B cell (primary cell): ENCODE measurements around the gene PUS10.

Source experiments
- EZH2 ChIP-seq: IDR thresholded peaks from 2 replicates; pipeline ENCODE4 v1.6.1; 2012; ENCODE audit warnings: borderline replicate concordance, low read depth, mild to moderate bottlenecking, moderate library complexity, low read length; ENCODE audit not compliant: insufficient read depth, poor library complexity, severe bottlenecking
- TF ChIP-seq, protein P1 (sequence below): fragments of 200-600 bp; IDR thresholded peaks from one replicate; pipeline ENCODE4 v1.8.0; 2022; ENCODE audit warnings: antibody characterized with exemption, mild to moderate bottlenecking

DNA sequence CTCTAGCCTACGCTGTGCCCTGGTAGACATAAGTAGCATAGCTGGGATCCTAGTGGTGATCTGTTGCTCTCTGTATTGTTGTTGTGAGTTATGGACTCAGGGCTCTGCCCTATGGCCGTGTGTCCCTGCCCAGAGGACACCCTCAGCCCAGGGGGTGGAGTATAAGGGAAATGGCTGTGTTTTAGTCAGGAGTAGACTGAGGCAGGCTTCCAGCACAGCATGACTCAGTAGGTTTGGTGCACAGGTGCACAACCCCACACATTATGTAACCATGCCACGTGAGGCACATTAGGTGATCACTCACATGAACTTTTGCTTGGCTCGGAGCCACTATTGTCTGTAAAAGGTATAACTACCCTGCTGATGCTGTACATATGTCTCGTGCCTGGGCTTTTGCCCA, 60.4 kb downstream of the PUS10 start:
- TF ChIP-seq, protein P1, sequence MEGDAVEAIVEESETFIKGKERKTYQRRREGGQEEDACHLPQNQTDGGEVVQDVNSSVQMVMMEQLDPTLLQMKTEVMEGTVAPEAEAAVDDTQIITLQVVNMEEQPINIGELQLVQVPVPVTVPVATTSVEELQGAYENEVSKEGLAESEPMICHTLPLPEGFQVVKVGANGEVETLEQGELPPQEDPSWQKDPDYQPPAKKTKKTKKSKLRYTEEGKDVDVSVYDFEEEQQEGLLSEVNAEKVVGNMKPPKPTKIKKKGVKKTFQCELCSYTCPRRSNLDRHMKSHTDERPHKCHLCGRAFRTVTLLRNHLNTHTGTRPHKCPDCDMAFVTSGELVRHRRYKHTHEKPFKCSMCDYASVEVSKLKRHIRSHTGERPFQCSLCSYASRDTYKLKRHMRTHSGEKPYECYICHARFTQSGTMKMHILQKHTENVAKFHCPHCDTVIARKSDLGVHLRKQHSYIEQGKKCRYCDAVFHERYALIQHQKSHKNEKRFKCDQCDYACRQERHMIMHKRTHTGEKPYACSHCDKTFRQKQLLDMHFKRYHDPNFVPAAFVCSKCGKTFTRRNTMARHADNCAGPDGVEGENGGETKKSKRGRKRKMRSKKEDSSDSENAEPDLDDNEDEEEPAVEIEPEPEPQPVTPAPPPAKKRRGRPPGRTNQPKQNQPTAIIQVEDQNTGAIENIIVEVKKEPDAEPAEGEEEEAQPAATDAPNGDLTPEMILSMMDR, result no peak
- no peak for TF ChIP-seq EZH2
